HepG2 (cell line): ENCODE data around the gene GRAP. TPM values are rescaled to one million over a fixed set of nuclear protein-coding genes. Genes with fewer than 3 reads are reported as not detected.

ENCODE experiments used
- DNMT3B ChIP-seq: conservative IDR thresholded peaks from 2 replicates; pipeline ENCODE4 v1.6.1; 2016; ENCODE audit warnings: missing biosample characterization, control low read depth
- ELF1 ChIP-seq: sonication (generic); formaldehyde crosslinking; IDR thresholded peaks from 2 replicates; pipeline ENCODE4 v1.4.0; 2020; ENCODE audit warnings: missing genetic modification reagents
- ELF3 ChIP-seq: IDR thresholded peaks from 2 replicates; pipeline ENCODE4 v1.6.1; 2016; ENCODE audit warnings: missing genetic modification reagents, missing compliant biosample characterization
- FOSL1 ChIP-seq: sonication (generic); formaldehyde crosslinking; IDR thresholded peaks from 2 replicates; pipeline ENCODE4 v1.9.0; 2021; ENCODE audit warnings: missing genetic modification reagents, borderline replicate concordance
- FOXO1 ChIP-seq: sonication (generic); formaldehyde crosslinking; IDR thresholded peaks from 2 replicates; pipeline ENCODE4 v1.4.0; 2020; ENCODE audit warnings: missing genetic modification reagents
- NFRKB ChIP-seq: fragments of 450-650 bp; IDR thresholded peaks from 2 replicates; pipeline ENCODE4 v1.6.1; 2017
- NR1H2 ChIP-seq: sonication (generic); formaldehyde crosslinking; IDR thresholded peaks from 2 replicates; pipeline ENCODE4 v1.8.1; 2022; ENCODE audit warnings: low read depth, missing genetic modification reagents, borderline replicate concordance
- SAP130 ChIP-seq: IDR thresholded peaks from 2 replicates; pipeline ENCODE4 v1.6.1; 2016; ENCODE audit warnings: low read depth
- SNAPC2 ChIP-seq: sonication (generic); formaldehyde crosslinking; IDR thresholded peaks from 2 replicates; pipeline ENCODE4 v1.8.1; 2022; ENCODE audit warnings: mild to moderate bottlenecking, missing genetic modification reagents
- TSC22D2 ChIP-seq: sonication (generic); formaldehyde crosslinking; IDR thresholded peaks from 2 replicates; pipeline ENCODE4 v1.5.1; 2020; ENCODE audit warnings: missing genetic modification reagents, mild to moderate bottlenecking, borderline replicate concordance
- ZBTB7A ChIP-seq: sonication (generic); formaldehyde crosslinking; IDR thresholded peaks from 2 replicates; pipeline ENCODE4 v1.8.0; 2022; ENCODE audit warnings: mild to moderate bottlenecking, missing genetic modification reagents
- ZFP36 ChIP-seq: fragments of 150-350 bp; IDR thresholded peaks from 2 replicates; pipeline ENCODE4 v1.6.1; 2018; ENCODE audit warnings: borderline replicate concordance, low read length, low read depth; ENCODE audit not compliant: partially characterized antibody
- ZIK1 ChIP-seq: sonication (generic); formaldehyde crosslinking; IDR thresholded peaks from 2 replicates; pipeline ENCODE4 v1.5.0; 2020; ENCODE audit warnings: mild to moderate bottlenecking, low read depth, missing genetic modification reagents, borderline replicate concordance
- ZMYM3 ChIP-seq: sonication (generic); formaldehyde crosslinking; IDR thresholded peaks from 2 replicates; pipeline ENCODE4 v1.5.1; 2020; ENCODE audit warnings: mild to moderate bottlenecking, missing genetic modification reagents
- ZNF263 ChIP-seq: sonication (generic); formaldehyde crosslinking; IDR thresholded peaks from 2 replicates; pipeline ENCODE4 v1.4.0; 2020; ENCODE audit warnings: missing genetic modification reagents
- ZNF556 ChIP-seq: sonication (generic); formaldehyde crosslinking; IDR thresholded peaks from 2 replicates; pipeline ENCODE4 v1.4.0; 2020; ENCODE audit warnings: mild to moderate bottlenecking, missing genetic modification reagents, borderline replicate concordance
- ZNF564 ChIP-seq: sonication (generic); formaldehyde crosslinking; IDR thresholded peaks from 2 replicates; pipeline ENCODE4 v1.8.1; 2023; ENCODE audit warnings: mild to moderate bottlenecking, missing genetic modification reagents
- ZNF737 ChIP-seq: sonication (generic); formaldehyde crosslinking; IDR thresholded peaks from 2 replicates; pipeline ENCODE4 v1.5.0; 2020; ENCODE audit warnings: missing genetic modification reagents, mild to moderate bottlenecking, borderline replicate concordance
- polyA plus RNA-seq, 8 experiments: library from polyadenylated mRNA; depleted of rRNA in 3 of 8; stranded (reverse) in 7 of 8; unstranded in 1 of 8; fragments of >200 nt; fragmentation: Illumina TruSeq in 4 of 8; extraction: Trizol in 4 of 8; gene quantifications; 2 replicates each; pipeline versions ENCODE4 v1.2.1 to v1.2.3, GENCODE V29; 2011 to 2016; ENCODE audit warnings: low read depth in 4 of 8, missing spikeins in 1 of 8, mixed read lengths in 1 of 8; ENCODE audit not compliant: insufficient read depth in 1 of 8
- total RNA-seq, 5 experiments: library from RNA; depleted of rRNA; stranded (reverse); fragments of >200 nt; fragmentation: Illumina TruSeq; extraction: Trizol; gene quantifications; 2 replicates each; pipeline ENCODE4 v1.2.3, GENCODE V29; 2016; ENCODE audit warnings: low read depth in 1 of 5
- TF ChIP-seq, protein P1 (sequence below): sonication (generic); formaldehyde crosslinking; IDR thresholded peaks from 2 replicates; pipeline ENCODE4 v1.9.0; 2021; ENCODE audit warnings: missing genetic modification reagents, mild to moderate bottlenecking, borderline replicate concordance
- TF ChIP-seq, protein P2 (sequence below): sonication (generic); formaldehyde crosslinking; IDR thresholded peaks from 2 replicates; pipeline ENCODE4 v1.5.1; 2020; ENCODE audit warnings: mild to moderate bottlenecking, missing genetic modification reagents, moderate library complexity
- TF ChIP-seq, protein P3 (sequence below), 2 experiments: fragments of 450-650 bp in 1 of 2; sonication (generic) in 1 of 2; formaldehyde crosslinking in 1 of 2; IDR thresholded peaks; 2 replicates each; pipeline versions ENCODE4 v1.6.1 to v1.8.0; 2016 to 2022; ENCODE audit warnings: antibody characterized with exemption in 1 of 2, mild to moderate bottlenecking in 1 of 2, missing genetic modification reagents in 1 of 2

Gene GRAP
- total and polyA plus RNA-seq, 2 of the 13 experiments (the other 11 are each of a cell fraction or from before 2014, with no cell fraction given) = 0.77 to 1.7 TPM

DNA sequence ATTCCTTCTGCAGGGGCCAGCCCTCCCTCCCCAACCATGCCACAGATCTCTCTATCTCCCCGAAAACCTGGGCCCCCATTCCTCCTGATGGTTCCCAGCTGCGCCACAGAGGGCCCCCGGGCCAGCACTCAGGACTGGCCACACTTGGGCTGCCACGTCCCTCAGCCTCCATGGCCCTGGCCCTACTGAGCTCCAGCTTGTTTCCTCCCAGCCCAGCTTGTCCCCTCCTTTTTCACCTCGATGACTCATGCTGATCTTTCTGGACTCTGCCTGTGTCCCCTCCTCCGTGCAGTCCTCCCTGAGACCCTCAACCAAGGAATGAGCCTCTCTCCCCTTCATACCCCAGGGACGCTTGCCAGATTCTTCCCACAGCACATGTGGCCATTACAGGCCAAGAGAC is 31.3 kb downstream of the GRAP start (continued):
- TF ChIP-seq ZNF556 (no peak), ZNF737 (CRISPR knock-in tag) (no peak), ZMYM3 (CRISPR knock-in tag) (peak; percentile 91), DNMT3B (no peak), SNAPC2 (CRISPR knock-in tag) (no peak), ZIK1 (CRISPR knock-in tag) (no peak), ELF3 (no peak), NR1H2 (CRISPR knock-in tag) (no peak), FOSL1 (CRISPR knock-in tag) (peak; percentile 53; the same call in 1 of the 2 replicates), ELF1 (CRISPR knock-in tag) (no peak), SAP130 (CRISPR knock-in tag) (0 out of 2 replicates have a peak, but pooled peaks have one; percentile 19), ZBTB7A (CRISPR knock-in tag) (0 out of 2 replicates have a peak, but pooled peaks have one; percentile 44), ZNF263 (CRISPR knock-in tag) (peak; percentile 90), ZNF564 (CRISPR knock-in tag) (no peak), TSC22D2 (CRISPR knock-in tag) (no peak), FOXO1 (CRISPR knock-in tag) (no peak), NFRKB (no peak), ZFP36 (peak; percentile 93)
- TF ChIP-seq, protein P1, sequence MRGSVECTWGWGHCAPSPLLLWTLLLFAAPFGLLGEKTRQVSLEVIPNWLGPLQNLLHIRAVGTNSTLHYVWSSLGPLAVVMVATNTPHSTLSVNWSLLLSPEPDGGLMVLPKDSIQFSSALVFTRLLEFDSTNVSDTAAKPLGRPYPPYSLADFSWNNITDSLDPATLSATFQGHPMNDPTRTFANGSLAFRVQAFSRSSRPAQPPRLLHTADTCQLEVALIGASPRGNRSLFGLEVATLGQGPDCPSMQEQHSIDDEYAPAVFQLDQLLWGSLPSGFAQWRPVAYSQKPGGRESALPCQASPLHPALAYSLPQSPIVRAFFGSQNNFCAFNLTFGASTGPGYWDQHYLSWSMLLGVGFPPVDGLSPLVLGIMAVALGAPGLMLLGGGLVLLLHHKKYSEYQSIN (CRISPR knock-in tag) = no peak
- TF ChIP-seq, protein P2, sequence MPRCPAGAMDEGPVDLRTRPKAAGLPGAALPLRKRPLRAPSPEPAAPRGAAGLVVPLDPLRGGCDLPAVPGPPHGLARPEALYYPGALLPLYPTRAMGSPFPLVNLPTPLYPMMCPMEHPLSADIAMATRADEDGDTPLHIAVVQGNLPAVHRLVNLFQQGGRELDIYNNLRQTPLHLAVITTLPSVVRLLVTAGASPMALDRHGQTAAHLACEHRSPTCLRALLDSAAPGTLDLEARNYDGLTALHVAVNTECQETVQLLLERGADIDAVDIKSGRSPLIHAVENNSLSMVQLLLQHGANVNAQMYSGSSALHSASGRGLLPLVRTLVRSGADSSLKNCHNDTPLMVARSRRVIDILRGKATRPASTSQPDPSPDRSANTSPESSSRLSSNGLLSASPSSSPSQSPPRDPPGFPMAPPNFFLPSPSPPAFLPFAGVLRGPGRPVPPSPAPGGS (CRISPR knock-in tag) = no peak
- TF ChIP-seq, protein P3, sequence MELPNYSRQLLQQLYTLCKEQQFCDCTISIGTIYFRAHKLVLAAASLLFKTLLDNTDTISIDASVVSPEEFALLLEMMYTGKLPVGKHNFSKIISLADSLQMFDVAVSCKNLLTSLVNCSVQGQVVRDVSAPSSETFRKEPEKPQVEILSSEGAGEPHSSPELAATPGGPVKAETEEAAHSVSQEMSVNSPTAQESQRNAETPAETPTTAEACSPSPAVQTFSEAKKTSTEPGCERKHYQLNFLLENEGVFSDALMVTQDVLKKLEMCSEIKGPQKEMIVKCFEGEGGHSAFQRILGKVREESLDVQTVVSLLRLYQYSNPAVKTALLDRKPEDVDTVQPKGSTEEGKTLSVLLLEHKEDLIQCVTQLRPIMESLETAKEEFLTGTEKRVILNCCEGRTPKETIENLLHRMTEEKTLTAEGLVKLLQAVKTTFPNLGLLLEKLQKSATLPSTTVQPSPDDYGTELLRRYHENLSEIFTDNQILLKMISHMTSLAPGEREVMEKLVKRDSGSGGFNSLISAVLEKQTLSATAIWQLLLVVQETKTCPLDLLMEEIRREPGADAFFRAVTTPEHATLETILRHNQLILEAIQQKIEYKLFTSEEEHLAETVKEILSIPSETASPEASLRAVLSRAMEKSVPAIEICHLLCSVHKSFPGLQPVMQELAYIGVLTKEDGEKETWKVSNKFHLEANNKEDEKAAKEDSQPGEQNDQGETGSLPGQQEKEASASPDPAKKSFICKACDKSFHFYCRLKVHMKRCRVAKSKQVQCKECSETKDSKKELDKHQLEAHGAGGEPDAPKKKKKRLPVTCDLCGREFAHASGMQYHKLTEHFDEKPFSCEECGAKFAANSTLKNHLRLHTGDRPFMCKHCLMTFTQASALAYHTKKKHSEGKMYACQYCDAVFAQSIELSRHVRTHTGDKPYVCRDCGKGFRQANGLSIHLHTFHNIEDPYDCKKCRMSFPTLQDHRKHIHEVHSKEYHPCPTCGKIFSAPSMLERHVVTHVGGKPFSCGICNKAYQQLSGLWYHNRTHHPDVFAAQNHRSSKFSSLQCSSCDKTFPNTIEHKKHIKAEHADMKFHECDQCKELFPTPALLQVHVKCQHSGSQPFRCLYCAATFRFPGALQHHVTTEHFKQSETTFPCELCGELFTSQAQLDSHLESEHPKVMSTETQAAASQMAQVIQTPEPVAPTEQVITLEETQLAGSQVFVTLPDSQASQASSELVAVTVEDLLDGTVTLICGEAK (IDR thresholded peaks at IDR 0.05) = no peak
- TF ChIP-seq, protein P3 (CRISPR knock-in tag; IDR thresholded peaks at IDR 0.05) = no peak
